ENCODE results near the gene AHCYL2.

DNA sequence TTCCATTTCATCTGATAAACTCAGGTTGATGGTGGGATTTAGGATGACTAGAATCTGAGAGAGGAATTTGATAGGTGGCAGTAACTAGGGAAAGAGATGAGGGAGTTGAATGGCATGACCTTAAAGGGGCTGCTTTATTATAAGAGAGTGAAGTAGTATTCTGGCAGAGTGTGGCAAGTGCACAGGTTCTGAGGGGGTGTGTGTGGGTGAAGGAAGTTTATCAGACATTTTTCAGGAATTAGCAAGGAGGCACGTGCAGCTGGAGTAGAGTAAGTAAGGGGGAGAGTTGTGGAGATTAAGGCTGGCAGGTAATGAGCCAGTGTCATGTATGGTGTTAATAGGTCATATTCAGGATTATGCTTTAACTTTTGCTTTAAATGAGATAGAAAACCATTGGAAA lies 40.5 kb downstream of the AHCYL2 start:
- TF ChIP-seq L3MBTL2 (conservative IDR thresholded peaks at IDR 0.05), result no peak
- TF ChIP-seq FOXM1 (IDR thresholded peaks at IDR 0.05; ENCODE audit: borderline replicate concordance), result no peak

Measured in HEK293T (cell line).